OCI-LY1 (cell line): ENCODE measurements around the gene ETV3L.

Experiments used
- CTCF ChIP-seq: fragments of 200-600 bp; sonication (generic), shearing (Covaris generic); IDR thresholded peaks from 2 replicates; pipeline ENCODE4 v1.5.1; 2017; ENCODE audit warnings: mild to moderate bottlenecking, antibody characterized with exemption, low read length, moderate library complexity, mixed read lengths
- EZH2 ChIP-seq: fragments of 200-600 bp; sonication (generic), shearing (Covaris generic); IDR thresholded peaks from 2 replicates; pipeline ENCODE4 v1.8.0; 2017; ENCODE audit warnings: borderline replicate concordance, mixed run types, mild to moderate bottlenecking, antibody characterized with exemption, low read length, moderate library complexity, mixed read lengths

- no peak for TF ChIP-seq CTCF
- TF ChIP-seq EZH2, result no peak
These were observed 52.6 kb downstream of the ETV3L start for GRCh38 chr1:157047062-157047410.
